KMS-11 (cell line): Measurements from ENCODE around the gene PLBD2.

ENCODE experiments used
- H2AFZ ChIP-seq: fragments of 200-600 bp; sonication (generic); 2 replicates; pipeline ENCODE4 v1.6.1; 2016; ENCODE audit warnings: antibody characterized with exemption, mixed run types, low read depth
- H3K27ac ChIP-seq: fragments of 200-600 bp; sonication (generic); 2 replicates; pipeline ENCODE4 v1.6.1; 2016; ENCODE audit warnings: mild to moderate bottlenecking, mixed run types
- H3K27me3 ChIP-seq: fragments of 200-600 bp; sonication (generic); 2 replicates; pipeline ENCODE4 v1.6.1; 2017; ENCODE audit warnings: mild to moderate bottlenecking, low read depth, mixed run types, moderate library complexity; ENCODE audit not compliant: insufficient read depth
- H3K36me3 ChIP-seq: fragments of 200-600 bp; sonication (generic); 2 replicates; pipeline ENCODE4 v1.6.1; 2017; ENCODE audit warnings: mild to moderate bottlenecking, mixed run types; ENCODE audit not compliant: insufficient read depth
- H3K4me1 ChIP-seq: fragments of 200-600 bp; sonication (generic); 2 replicates; pipeline ENCODE4 v1.6.1; 2016; ENCODE audit warnings: mild to moderate bottlenecking, low read depth, mixed run types; ENCODE audit not compliant: poor library complexity, severe bottlenecking
- H3K4me2 ChIP-seq: fragments of 200-600 bp; sonication (generic); 2 replicates; pipeline ENCODE4 v1.7.0; 2016; ENCODE audit warnings: mild to moderate bottlenecking, mixed run types
- H3K4me3 ChIP-seq: fragments of 200-600 bp; sonication (generic); IDR thresholded peaks from 2 replicates; pipeline ENCODE4 v1.6.1; 2017; ENCODE audit warnings: low read depth, low read length, mixed read lengths; ENCODE audit not compliant: insufficient read depth
- H3K79me2 ChIP-seq: fragments of 200-600 bp; sonication (generic); 2 replicates; pipeline ENCODE4 v1.6.1; 2016; ENCODE audit warnings: low read depth, mixed run types; ENCODE audit not compliant: insufficient read depth
- H3K9ac ChIP-seq: fragments of 200-600 bp; sonication (generic); 2 replicates; pipeline ENCODE4 v1.6.1; 2016; ENCODE audit warnings: mild to moderate bottlenecking, mixed run types
- H4K20me1 ChIP-seq: fragments of 200-600 bp; sonication (generic); 2 replicates; pipeline ENCODE4 v1.6.1; 2016; ENCODE audit warnings: mild to moderate bottlenecking, mixed run types; ENCODE audit not compliant: insufficient read depth
- TF ChIP-seq, protein P1 (sequence below): fragments of 200-600 bp; sonication (generic); conservative IDR thresholded peaks from 2 replicates; pipeline ENCODE4 v1.6.1; 2017; ENCODE audit warnings: low read depth, mild to moderate bottlenecking, antibody characterized with exemption, low read length, moderate library complexity, mixed read lengths

PLBD2 gene

DNA sequence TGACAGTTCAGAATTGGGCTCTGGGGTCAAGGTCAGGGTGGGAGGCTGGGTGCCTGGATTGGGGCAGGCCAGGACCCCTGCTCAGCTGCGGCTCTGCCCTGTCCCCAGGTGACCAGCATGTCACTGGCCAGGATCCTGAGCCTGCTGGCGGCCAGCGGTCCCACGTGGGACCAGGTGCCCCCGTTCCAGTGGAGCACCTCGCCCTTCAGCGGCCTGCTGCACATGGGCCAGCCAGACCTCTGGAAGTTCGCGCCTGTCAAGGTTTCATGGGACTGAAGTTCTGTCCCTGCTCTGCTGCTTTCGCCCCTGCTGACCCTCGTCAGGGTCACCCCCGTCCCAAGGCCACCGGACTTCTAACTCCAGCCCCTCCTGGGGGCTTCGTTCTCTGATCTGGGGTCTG is 30.0 kb downstream of the PLBD2 start:
- no peak overlapping the region for H3K4me3 ChIP-seq
- TF ChIP-seq, protein P1, sequence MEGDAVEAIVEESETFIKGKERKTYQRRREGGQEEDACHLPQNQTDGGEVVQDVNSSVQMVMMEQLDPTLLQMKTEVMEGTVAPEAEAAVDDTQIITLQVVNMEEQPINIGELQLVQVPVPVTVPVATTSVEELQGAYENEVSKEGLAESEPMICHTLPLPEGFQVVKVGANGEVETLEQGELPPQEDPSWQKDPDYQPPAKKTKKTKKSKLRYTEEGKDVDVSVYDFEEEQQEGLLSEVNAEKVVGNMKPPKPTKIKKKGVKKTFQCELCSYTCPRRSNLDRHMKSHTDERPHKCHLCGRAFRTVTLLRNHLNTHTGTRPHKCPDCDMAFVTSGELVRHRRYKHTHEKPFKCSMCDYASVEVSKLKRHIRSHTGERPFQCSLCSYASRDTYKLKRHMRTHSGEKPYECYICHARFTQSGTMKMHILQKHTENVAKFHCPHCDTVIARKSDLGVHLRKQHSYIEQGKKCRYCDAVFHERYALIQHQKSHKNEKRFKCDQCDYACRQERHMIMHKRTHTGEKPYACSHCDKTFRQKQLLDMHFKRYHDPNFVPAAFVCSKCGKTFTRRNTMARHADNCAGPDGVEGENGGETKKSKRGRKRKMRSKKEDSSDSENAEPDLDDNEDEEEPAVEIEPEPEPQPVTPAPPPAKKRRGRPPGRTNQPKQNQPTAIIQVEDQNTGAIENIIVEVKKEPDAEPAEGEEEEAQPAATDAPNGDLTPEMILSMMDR: no peak
- no peaks in the 10 kb centered on the region for H4K20me1 ChIP-seq
- no peak overlapping the region for H3K27ac ChIP-seq
- H2AFZ ChIP-seq: no peak overlapping the region
- no peak overlapping the region for H3K9ac ChIP-seq
- no peaks in the 10 kb centered on the region for H3K4me1 ChIP-seq
- H3K4me2 ChIP-seq: no peak overlapping the region
- H3K36me3 ChIP-seq: no peaks in the 10 kb centered on the region
- H3K27me3 ChIP-seq: no peaks in the 10 kb centered on the region
- no peaks in the 10 kb centered on the region for H3K79me2 ChIP-seq

DNA sequence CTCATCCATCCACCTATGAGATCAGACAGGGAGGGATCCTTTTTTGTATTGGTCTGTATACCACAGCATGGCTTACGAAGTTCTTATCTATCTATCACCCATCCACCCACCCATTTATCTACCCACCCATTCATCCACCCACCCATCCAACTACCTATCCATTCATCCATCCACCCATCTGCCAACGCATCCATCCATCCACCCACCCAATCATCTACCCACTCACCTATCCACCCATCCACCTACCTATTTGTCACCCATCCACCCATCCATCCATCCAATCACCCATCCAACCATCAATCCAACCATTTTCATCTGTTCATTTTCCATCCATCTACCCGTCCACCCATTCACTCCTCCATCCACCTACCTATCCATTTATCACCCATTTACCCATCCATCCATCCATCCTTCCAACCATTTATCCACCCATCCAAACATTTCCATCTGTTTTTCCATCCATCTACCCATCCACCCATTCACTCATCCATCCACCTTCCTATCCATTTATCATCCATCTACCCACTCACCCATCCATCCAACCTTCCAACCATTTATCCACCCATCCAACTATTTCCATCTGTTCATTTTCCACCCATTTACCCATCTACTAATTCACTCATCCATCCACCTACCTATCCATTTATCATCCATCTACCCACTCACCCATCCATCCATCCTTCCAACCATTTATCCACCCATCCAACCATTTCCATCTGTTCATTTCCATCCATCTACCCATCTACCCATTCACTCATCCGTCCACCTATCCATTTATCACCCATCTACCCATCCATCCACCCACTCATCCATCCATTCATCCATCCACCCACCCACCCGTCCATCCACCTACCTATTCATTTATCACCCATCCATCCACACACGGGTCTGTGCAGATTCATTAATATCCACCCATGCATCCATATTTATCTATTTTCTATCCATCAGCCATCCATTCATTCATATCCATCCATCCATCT is 32.0 kb downstream of the PLBD2 start:
- no peak overlapping the region for H2AFZ ChIP-seq
- H3K4me1 ChIP-seq: no peaks in the 10 kb centered on the region
- no peak overlapping the region for H3K27ac ChIP-seq
- no peak overlapping the region for H3K4me3 ChIP-seq
- H3K36me3 ChIP-seq: no peaks in the 10 kb centered on the region
- TF ChIP-seq, protein P1: no peak
- no peaks in the 10 kb centered on the region for H3K79me2 ChIP-seq
- no peaks in the 10 kb centered on the region for H3K27me3 ChIP-seq
- no peaks in the 10 kb centered on the region for H4K20me1 ChIP-seq
- H3K4me2 ChIP-seq: no peak overlapping the region
- H3K9ac ChIP-seq: no peak overlapping the region

DNA sequence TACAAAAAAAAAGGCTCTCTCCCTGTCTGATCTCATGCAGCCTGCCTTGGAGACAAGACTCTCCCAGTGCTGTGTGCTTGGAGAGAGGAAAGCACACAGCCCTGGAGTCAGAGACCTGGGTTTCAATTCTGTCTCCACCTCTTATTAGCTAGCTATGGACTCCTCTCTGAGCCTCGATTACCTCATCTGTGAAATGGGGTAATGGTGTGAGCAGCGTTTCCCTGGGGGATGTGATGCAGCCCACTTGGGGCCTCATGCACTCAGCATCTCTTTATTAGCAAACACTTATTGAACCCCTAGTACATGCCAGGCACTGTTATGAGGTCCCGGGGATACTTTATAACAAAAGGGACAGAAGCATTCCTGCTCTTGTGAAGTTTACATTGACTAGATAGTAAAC is 32.8 kb downstream of the PLBD2 start:
- TF ChIP-seq, protein P1: no peak
- Histone ChIP-seq H3K79me2 (no peaks in the 10 kb centered on the region), H3K27ac (no peak overlapping the region), H3K4me1 (no peaks in the 10 kb centered on the region), H3K4me3 (no peak overlapping the region), H3K27me3 (no peaks in the 10 kb centered on the region), H3K9ac (no peak overlapping the region), H3K36me3 (no peaks in the 10 kb centered on the region), H2AFZ (no peak overlapping the region), H3K4me2 (no peak overlapping the region), H4K20me1 (no peaks in the 10 kb centered on the region)

DNA sequence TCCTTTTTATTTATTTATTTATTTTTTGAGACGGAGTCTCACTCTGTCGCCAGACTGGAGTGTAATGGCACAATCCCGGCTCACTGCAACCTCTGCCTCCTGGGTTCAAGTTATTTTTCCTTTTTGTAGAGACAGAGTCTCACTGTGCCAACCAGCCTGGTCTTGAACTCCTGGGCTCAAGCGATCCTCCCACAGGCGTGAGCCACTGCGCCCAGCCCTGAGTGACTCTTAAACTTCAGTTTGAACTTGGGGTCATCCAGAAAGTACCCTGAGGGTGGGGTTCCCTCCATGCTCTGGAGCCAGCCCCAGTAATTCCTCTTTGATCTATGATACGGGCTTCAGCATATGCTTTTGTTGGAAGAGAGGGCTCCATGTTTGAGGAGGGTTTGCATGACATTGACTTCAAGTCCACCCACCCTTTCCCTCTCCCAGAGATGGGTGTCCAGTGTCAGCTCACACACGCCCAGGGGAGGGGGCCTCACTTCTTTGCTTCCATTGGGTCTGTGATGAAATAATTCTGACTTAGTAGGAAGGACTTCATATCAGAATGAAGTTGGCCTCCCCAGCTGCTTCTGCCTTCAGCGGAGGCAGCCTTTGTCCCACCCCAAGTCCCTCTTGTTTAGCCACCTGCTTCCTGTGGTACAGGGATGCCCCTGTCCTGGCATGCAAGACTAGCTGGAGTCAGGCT is 33.4 kb downstream of the PLBD2 start:
- H3K9ac ChIP-seq: no peak overlapping the region
- no peaks in the 10 kb centered on the region for H4K20me1 ChIP-seq
- no peaks in the 10 kb centered on the region for H3K79me2 ChIP-seq
- TF ChIP-seq, protein P1: no peak
- H3K27ac ChIP-seq: no peak overlapping the region
- no peak overlapping the region for H3K4me2 ChIP-seq
- H3K4me1 ChIP-seq: no peaks in the 10 kb centered on the region
- H3K4me3 ChIP-seq: no peak overlapping the region
- H3K36me3 ChIP-seq: no peaks in the 10 kb centered on the region
- no peaks in the 10 kb centered on the region for H3K27me3 ChIP-seq
- no peak overlapping the region for H2AFZ ChIP-seq
